H9 (cell line): Measurements from ENCODE around the gene CENPH. TPM values are rescaled to one million over a fixed set of nuclear protein-coding genes. Genes with fewer than 3 reads are reported as not detected.

Experiments used
- DNase-seq: peaks from one replicate; pipeline ENCODE4 v3.0.0-alpha.2; 2017
- H2AFZ ChIP-seq: one replicate; pipeline ENCODE4 v1.6.1; 2013; ENCODE audit warnings: mild to moderate bottlenecking, low read length, control low read depth, moderate library complexity
- H2AK5ac ChIP-seq: 2 replicates; pipeline ENCODE4 v1.6.1; 2013; ENCODE audit warnings: low read length, control low read depth, mixed read lengths; ENCODE audit not compliant: insufficient read length
- H2BK120ac ChIP-seq: one replicate; pipeline ENCODE4 v1.6.1; 2013; ENCODE audit warnings: low read depth, mild to moderate bottlenecking, low read length, control low read depth, inconsistent platforms; ENCODE audit not compliant: poor library complexity, severe bottlenecking
- H2BK12ac ChIP-seq: 2 replicates; pipeline ENCODE4 v1.6.1; 2013; ENCODE audit warnings: low read length, control low read depth, mixed read lengths, low read depth; ENCODE audit not compliant: insufficient read length
- H2BK15ac ChIP-seq: 2 replicates; pipeline ENCODE4 v1.6.1; 2013; ENCODE audit warnings: low read depth, low read length, control low read depth
- H2BK20ac ChIP-seq: one replicate; pipeline ENCODE4 v1.6.1; 2013; ENCODE audit warnings: low read depth, mild to moderate bottlenecking, low read length, control low read depth, inconsistent platforms; ENCODE audit not compliant: poor library complexity, severe bottlenecking
- H2BK5ac ChIP-seq: 2 replicates; pipeline ENCODE4 v1.6.1; 2013; ENCODE audit warnings: low read length, control low read depth, mixed read lengths; ENCODE audit not compliant: insufficient read length
- H3K14ac ChIP-seq: 2 replicates; pipeline ENCODE4 v1.6.1; 2013; ENCODE audit warnings: low read length, control low read depth; ENCODE audit not compliant: insufficient read depth
- H3K18ac ChIP-seq: 2 replicates; pipeline ENCODE4 v1.6.1; 2013; ENCODE audit warnings: low read depth, mild to moderate bottlenecking, mixed read lengths, low read length, control low read depth; ENCODE audit not compliant: insufficient read length
- H3K23ac ChIP-seq: 2 replicates; pipeline ENCODE4 v1.6.1; 2013; ENCODE audit warnings: low read length, control low read depth, mixed read lengths, low read depth; ENCODE audit not compliant: insufficient read length
- H3K23me2 ChIP-seq: 2 replicates; pipeline ENCODE4 v1.6.1; 2013; ENCODE audit warnings: low read depth, mild to moderate bottlenecking, mixed read lengths, low read length, control low read depth; ENCODE audit not compliant: insufficient read length, poor library complexity, severe bottlenecking
- H3K27ac ChIP-seq: 2 replicates; pipeline ENCODE4 v1.5.1; 2013; ENCODE audit warnings: low read length, control low read depth, mixed read lengths, low read depth; ENCODE audit not compliant: insufficient read length
- H3K27me3 ChIP-seq: 2 replicates; pipeline ENCODE4 v1.6.1; 2013; ENCODE audit warnings: low read length, control low read depth, inconsistent platforms; ENCODE audit not compliant: insufficient read depth
- H3K4ac ChIP-seq: 2 replicates; pipeline ENCODE4 v1.6.1; 2013; ENCODE audit warnings: low read depth, mild to moderate bottlenecking, control low read depth, inconsistent platforms, low read length, moderate library complexity
- H3K4me1 ChIP-seq: 2 replicates; pipeline ENCODE4 v1.6.1; 2013; ENCODE audit warnings: low read length, control low read depth, inconsistent platforms; ENCODE audit not compliant: insufficient read depth
- H3K4me2 ChIP-seq: 2 replicates; pipeline ENCODE4 v1.6.1; 2013; ENCODE audit warnings: low read length, control low read depth, mixed read lengths; ENCODE audit not compliant: insufficient read length, insufficient read depth
- H3K56ac ChIP-seq: 2 replicates; pipeline ENCODE4 v1.6.1; 2013; ENCODE audit warnings: low read depth, mild to moderate bottlenecking, mixed read lengths, low read length, control low read depth; ENCODE audit not compliant: insufficient read length
- H3K79me1 ChIP-seq: 2 replicates; pipeline ENCODE4 v1.6.1; 2013; ENCODE audit warnings: low read depth, mild to moderate bottlenecking, moderate library complexity, low read length, control low read depth, inconsistent platforms; ENCODE audit not compliant: insufficient read depth, poor library complexity, severe bottlenecking
- H3K79me2 ChIP-seq: 2 replicates; pipeline ENCODE4 v1.6.1; 2013; ENCODE audit warnings: low read length, control low read depth, inconsistent platforms; ENCODE audit not compliant: insufficient read depth
- H3K9ac ChIP-seq: 2 replicates; pipeline ENCODE4 v1.6.1; 2013; ENCODE audit warnings: low read length, control low read depth, mixed read lengths; ENCODE audit not compliant: insufficient read length; ENCODE audit errors: extremely low read depth
- H3K9me3 ChIP-seq: one replicate; pipeline ENCODE4 v1.6.1; 2013; ENCODE audit warnings: low read depth, low read length, inconsistent platforms; ENCODE audit not compliant: control insufficient read depth
- H3T11ph ChIP-seq: one replicate; pipeline ENCODE4 v1.6.1; 2013; ENCODE audit warnings: mild to moderate bottlenecking, low read length, control low read depth, inconsistent platforms
- H4K20me1 ChIP-seq: one replicate; pipeline ENCODE4 v1.6.1; 2013; ENCODE audit not compliant: control insufficient read depth, insufficient read length, insufficient read depth
- H4K5ac ChIP-seq: 2 replicates; pipeline ENCODE4 v1.6.1; 2013; ENCODE audit warnings: low read depth, mild to moderate bottlenecking, mixed read lengths, low read length, control low read depth; ENCODE audit not compliant: insufficient read length
- H4K8ac ChIP-seq: replicated peaks from 2 replicates; pipeline ENCODE4 v1.6.1; 2013; ENCODE audit warnings: low read length, control low read depth, mixed read lengths, low read depth; ENCODE audit not compliant: insufficient read length
- H4K91ac ChIP-seq: 2 replicates; pipeline ENCODE4 v1.6.1; 2013; ENCODE audit warnings: low read depth, mild to moderate bottlenecking, moderate library complexity, mixed read lengths, low read length, control low read depth; ENCODE audit not compliant: insufficient read length
- H3K27ac Mint-ChIP-seq, 3 experiments: 2 replicates in 2 of 3; 3 replicates in 1 of 3; pipeline ENCODE4 v1.8.0; 2020 to 2021; ENCODE audit warnings: mixed read lengths in 3 of 3, mild to moderate bottlenecking in 1 of 3, moderate library complexity in 1 of 3
- H3K27me3 Mint-ChIP-seq: 2 replicates; pipeline ENCODE4 v1.8.0; 2021; ENCODE audit warnings: low read depth, mild to moderate bottlenecking, moderate library complexity, mixed read lengths
- H3K36me3 Mint-ChIP-seq, 3 experiments: 2 replicates in 2 of 3; 3 replicates in 1 of 3; pipeline ENCODE4 v1.8.0; 2020 to 2021; ENCODE audit warnings: low read depth in 3 of 3, mixed read lengths in 3 of 3; ENCODE audit not compliant: insufficient read depth in 1 of 3
- H3K4me1 Mint-ChIP-seq, 2 experiments: 2 replicates each; pipeline ENCODE4 v1.8.0; 2020; ENCODE audit warnings: mixed read lengths in 2 of 2
- H3K4me3 Mint-ChIP-seq, 2 experiments: 2 replicates in 1 of 2; 3 replicates in 1 of 2; pipeline ENCODE4 v1.8.0; 2020 to 2021; ENCODE audit warnings: mild to moderate bottlenecking in 2 of 2, mixed read lengths in 2 of 2, moderate library complexity in 1 of 2
- H3K9me3 Mint-ChIP-seq, 2 experiments: 2 replicates in 1 of 2; 3 replicates in 1 of 2; pipeline ENCODE4 v1.8.0; 2020; ENCODE audit warnings: mild to moderate bottlenecking in 2 of 2, mixed read lengths in 2 of 2, moderate library complexity in 1 of 2
- WGBS: extraction: QIAGEN DNeasy Blood & Tissue Kit; methylation state at CpG from one replicate; pipeline ENCODE4 v1.1.7; 2013; ENCODE audit warnings: missing lambda C conversion rate, low lambda C conversion rate, mixed read lengths; ENCODE audit not compliant: insufficient read length; ENCODE audit errors: extremely low coverage; 5-methylcytosine and 5-hydroxymethylcytosine counted together
- total RNA-seq: library from RNA; stranded (reverse); gene quantifications from 2 replicates; pipeline ENCODE4 v1.2.1, GENCODE V29; 2021
- TF ChIP-seq, protein P1 (sequence below): fragments of 200-600 bp; sonication (generic); conservative IDR thresholded peaks from 3 replicates; pipeline ENCODE4 v1.8.0; 2021; ENCODE audit warnings: antibody characterized with exemption, mild to moderate bottlenecking

The CENPH gene
- total RNA-seq, 1 experiment from 2014 or later: 82.8 TPM

DNA sequence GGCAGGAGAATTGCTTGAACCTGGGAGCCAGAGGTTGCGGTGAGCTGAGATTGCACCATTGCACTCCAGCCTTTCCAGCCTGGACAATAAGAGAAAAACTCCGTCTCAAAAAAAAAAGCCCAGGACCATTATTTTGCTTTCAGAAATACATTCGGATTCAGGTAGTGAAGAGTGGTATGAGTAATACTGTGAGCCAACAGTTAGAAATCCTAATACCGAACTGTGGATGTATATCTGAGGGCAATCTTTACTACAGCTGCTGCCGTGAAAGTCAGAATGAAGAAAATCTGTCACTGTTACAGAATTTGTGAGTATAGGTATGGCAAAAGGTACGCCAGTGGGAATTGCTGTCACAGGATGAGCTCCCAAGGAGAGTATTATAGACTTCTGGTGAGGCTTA lies 41.9 kb downstream of the CENPH start:
- WGBS: no CpG with 5 or more reads among the region's 6 CpGs
- Histone ChIP-seq H3K23ac (no peak overlapping the region), H2BK20ac (no peak overlapping the region), H3K9me3 (no peaks in the 10 kb centered on the region), H3K4me2 (no peak overlapping the region), H3K79me1 (no peaks in the 10 kb centered on the region), H4K8ac (no peak overlapping the region), H3K4ac (no peak overlapping the region), H3K4me1 (no peaks in the 10 kb centered on the region), H2AK5ac (no peak overlapping the region), H2BK15ac (no peak overlapping the region), H2AFZ (no peak overlapping the region), H2BK120ac (no peak overlapping the region), H3K9ac (no peak overlapping the region), H4K20me1 (no peaks in the 10 kb centered on the region), H3K79me2 (no peaks in the 10 kb centered on the region; the same call in 1 of the 2 replicates), H3K56ac (no peak overlapping the region), H3T11ph (no peak overlapping the region), H2BK5ac (no peak overlapping the region), H3K27me3 (no peaks in the 10 kb centered on the region), H3K14ac (no peak overlapping the region), H3K27ac (no peak overlapping the region), H4K5ac (no peak overlapping the region), H3K23me2 (no peaks in the 10 kb centered on the region), H2BK12ac (no peak overlapping the region), H3K18ac (no peak overlapping the region), H4K91ac (no peak overlapping the region)
- peaks cover 10 to 11% of the 10 kb centered on the region in 2 experiments for H3K4me1 Mint-ChIP-seq
- H3K27me3 Mint-ChIP-seq: no peaks in the 10 kb centered on the region; the same call in 1 of the 2 replicates
- no peak overlapping the region for H3K4me3 Mint-ChIP-seq
- DNase-seq: no peak
- TF ChIP-seq, protein P1, sequence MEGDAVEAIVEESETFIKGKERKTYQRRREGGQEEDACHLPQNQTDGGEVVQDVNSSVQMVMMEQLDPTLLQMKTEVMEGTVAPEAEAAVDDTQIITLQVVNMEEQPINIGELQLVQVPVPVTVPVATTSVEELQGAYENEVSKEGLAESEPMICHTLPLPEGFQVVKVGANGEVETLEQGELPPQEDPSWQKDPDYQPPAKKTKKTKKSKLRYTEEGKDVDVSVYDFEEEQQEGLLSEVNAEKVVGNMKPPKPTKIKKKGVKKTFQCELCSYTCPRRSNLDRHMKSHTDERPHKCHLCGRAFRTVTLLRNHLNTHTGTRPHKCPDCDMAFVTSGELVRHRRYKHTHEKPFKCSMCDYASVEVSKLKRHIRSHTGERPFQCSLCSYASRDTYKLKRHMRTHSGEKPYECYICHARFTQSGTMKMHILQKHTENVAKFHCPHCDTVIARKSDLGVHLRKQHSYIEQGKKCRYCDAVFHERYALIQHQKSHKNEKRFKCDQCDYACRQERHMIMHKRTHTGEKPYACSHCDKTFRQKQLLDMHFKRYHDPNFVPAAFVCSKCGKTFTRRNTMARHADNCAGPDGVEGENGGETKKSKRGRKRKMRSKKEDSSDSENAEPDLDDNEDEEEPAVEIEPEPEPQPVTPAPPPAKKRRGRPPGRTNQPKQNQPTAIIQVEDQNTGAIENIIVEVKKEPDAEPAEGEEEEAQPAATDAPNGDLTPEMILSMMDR: no peak
- peaks cover 3 to 21% (median 18%) of the 10 kb centered on the region in 3 experiments; a peak in 5 of 7 replicates for H3K36me3 Mint-ChIP-seq
- no peaks in the 10 kb centered on the region for H3K9me3 Mint-ChIP-seq
- H3K27ac Mint-ChIP-seq: no peak overlapping the region
